Kidney tubule cell (primary cell): ENCODE measurements around the gene THAP12.

ENCODE experiments used
- DNase-seq: peaks from one replicate; pipeline ENCODE4 v3.0.0-alpha.2; 2018; ENCODE audit warnings: low spot score

Gene THAP12

GRCh38 chr11:76380159-76380976 lies 564 bp downstream of the THAP12 start:
- DNase-seq = peak; percentile 25

DNA sequence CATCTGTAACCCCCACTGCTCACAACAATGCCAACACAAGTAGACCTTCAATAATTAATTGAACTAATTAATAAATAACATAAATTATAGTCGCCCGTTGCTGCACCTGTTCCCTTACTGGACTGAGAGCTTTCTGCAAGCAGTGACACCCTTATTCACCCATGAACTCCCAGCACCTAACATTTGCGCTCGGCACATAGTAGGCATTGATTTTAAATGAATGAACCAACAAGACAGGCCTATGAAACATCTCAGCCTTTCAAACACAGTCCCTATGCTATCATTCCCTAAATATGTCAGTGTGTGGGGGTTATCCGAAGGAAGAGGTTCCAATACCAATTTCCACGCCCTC lies 1.1 kb downstream of the THAP12 start:
- DNase-seq = no peak

DNA sequence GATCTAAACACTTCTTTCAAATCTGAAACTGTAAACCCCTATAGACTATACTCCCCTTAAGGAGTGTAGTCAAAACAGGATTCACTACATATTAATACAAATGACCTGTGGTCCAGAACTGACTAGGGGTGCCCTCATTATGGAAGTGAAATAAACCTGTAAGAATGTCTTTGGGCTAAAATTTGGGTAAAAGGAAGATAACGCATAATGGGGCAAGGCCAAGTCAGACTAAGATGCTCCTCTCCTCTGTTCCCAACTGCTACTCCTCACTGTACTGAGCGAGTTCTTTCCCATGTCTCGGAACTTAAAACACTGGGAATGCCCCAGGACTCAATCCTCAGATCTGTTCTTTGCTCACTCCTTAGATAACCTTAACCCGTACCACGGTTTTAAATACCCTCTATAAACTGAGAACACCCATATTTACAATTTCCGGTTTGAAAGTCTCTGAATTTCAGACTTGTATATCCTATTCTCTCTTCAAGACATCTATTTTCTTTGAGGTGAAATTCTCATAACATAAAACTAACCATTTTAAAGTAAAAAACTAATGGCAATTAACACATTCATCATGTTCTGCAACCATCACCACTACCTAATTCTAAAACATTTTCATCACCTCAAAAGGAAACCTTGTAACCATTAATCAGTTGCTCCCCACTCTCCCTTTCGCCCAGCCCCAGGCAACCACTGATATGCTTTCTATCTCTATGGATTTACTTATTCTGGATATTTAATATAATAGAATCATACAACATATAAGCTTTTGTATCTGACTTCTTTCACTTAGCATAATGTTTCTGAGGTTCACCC lies 4.0 kb downstream of the THAP12 start:
- DNase-seq = no peak

DNA sequence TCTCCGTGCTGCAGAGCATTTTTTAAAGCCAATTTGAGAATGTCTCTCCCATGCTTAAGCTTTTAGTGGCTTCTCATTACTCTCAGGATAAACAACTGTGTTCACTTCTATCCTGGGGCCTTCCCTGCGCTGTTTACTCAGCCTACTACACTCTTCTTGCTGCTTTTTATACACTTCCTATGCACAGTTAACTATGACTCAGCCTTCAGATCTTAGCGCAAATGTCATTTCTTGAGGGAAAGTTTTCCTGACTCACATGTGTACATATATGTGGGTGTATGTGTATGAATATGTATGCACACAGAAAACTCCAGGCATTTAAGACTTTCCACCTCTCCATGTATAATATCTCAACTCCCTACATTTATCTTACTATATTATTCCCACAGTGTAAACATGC lies 9.8 kb downstream of the THAP12 start:
- peak; percentile 63 for DNase-seq

DNA sequence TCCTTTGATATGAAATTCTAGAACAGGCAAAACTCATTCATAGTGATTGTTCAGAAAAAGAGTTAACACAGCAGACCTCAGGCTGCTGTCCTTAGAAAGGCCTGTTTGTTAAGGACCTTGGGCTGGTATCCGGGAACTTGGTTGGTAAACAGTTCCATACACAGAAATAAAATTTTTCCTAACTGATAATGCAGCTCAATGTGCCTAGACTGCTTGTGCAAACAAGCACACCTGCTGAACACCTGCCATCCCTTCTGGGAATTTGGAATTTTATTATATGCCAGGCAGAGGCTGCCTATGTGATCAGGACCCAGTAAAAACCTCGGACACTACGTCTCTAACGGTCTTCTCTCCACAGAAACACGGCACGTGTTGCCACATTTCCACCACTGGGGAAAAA lies 11.5 kb downstream of the THAP12 start:
- no peak for DNase-seq

GRCh38 chr11:76368490-76368889 lies 12.4 kb downstream of the THAP12 start:
- no peak for DNase-seq

DNA sequence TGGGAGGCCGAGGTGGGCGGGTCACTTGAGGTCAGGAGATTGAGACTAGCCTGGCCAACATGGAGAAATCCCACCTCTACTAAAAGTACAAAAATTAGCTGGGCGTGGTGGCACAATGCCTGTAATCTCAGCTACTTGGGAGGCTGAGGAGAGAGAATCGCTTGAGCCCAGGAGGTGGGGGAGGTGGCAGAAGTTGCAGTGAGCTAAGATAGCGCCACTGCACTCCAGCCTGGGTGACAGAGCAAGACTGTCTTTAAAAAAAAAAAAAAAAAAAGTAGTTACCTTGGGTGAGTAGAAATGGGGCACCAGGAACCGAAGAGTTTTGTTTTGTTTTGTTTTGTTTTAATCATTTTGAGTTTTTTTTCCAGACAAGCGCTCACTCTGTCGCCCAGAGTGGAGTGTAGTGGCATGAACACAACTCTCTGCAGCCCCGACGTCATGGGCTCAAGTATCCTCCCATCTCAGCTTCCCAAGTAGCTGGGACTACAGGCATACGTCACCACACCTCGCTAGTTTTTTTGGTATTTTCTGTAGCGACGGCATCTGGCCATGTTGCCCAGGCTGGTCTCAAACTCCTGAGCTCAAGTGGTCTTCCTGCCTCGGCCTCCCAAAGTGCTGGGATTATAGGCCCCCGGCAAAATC lies 15.8 kb downstream of the THAP12 start:
- DNase-seq = no peak

DNA sequence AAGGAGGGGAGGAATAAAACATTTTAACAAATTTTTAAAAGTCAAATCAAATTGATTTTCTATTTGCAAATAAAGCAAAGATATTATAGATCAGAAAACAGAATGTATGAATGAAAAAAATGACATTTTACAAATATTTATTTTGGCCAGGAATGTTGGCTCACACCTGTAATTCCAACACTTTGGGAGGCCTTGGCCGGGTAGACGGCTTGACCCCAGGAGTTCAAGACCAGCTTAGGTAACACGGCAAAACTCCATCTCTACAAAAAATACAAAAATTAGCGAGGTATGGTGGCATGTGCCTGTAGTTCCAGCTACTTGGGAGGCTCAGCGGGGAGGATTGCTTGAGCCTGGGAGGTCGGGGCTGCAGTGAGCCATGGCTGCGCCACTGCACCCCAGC lies 18.2 kb downstream of the THAP12 start:
- no peak for DNase-seq

- no peak for DNase-seq
Observed at GRCh38 chr11:76361776-76362175, 19.2 kb downstream of the THAP12 start.

DNA sequence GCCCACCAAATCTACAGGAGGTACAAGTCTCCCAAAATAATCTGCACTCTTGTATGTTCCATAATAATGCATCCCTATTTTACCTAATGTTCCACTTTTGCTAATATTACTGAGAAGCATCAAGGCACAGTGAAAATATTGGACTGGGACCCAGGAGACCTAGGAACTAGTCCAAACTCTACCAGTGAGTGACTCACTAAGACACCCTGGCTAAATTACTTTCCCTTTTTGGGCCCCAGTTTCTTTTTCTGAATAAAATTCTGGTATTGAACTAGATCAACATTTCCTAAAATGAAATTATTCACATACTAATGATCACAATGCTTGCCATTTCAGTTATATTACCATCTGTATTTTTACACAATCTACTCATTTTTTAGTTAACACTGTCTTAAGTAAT lies 19.6 kb downstream of the THAP12 start:
- no peak for DNase-seq

DNA sequence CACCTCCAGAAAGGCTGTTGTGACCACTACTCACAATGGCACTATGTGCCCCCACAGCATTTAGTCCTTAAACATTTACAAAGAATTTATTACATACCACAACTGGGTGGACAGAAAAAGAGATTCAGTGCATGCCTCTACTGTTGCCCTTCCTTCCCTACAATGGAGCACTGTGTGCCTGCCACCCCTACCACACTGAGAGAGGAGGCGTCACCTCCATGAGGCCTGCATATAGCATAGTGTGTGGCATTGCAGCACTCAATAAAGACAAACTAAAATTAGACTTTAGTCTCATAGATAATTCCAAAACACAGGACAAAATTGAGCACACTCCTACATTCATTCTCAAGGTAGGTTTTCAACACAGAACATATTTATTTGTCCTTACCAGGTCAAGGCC lies 25.8 kb downstream of the THAP12 start:
- DNase-seq = no peak

GRCh38 chr11:76348348-76348747 lies 32.6 kb downstream of the THAP12 start:
- no peak for DNase-seq

DNA sequence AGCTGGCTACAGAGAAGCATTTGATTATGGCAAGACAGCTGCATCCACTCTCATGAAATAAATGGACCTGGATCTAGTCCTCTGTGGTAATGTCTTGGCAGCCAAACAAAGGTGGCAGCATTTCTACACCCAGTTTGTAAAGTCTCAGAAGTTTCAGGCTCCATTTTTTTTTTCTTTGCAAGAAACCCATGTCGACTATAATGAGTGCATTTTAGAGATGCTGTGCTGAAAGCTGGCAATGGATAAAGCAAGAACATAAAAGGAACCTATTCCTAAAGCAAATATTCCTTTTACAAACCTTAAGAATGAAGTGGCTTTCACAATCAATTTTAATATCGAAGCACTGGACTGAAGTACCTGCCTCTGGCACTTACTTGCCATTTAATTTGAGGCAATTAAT lies 33.5 kb downstream of the THAP12 start:
- DNase-seq = no peak

GRCh38 chr11:76339221-76339620 lies 41.7 kb downstream of the THAP12 start:
- DNase-seq = no peak

DNA sequence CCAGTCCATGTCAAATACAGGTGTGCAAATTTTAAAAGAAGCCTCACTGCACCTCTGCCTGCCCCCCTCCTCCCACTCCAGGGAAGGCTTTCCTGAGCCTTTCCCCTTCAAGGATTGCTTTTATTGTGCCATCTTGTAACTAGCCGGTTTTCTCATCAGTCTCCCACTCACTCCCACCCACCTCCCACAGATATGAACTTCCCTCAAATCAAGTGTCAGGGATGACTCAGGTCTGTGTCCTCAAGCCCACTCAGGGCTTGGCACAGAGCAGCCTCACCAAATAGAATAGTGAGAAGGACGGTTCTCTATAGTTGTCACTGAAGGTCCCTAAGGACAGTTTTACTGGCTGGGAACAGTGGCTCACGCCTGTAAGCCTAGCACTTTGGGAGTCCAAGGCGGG lies 43.0 kb downstream of the THAP12 start:
- DNase-seq = no peak

- no peak for DNase-seq
Observed at GRCh38 chr11:76337469-76337868, 43.5 kb downstream of the THAP12 start.

DNA sequence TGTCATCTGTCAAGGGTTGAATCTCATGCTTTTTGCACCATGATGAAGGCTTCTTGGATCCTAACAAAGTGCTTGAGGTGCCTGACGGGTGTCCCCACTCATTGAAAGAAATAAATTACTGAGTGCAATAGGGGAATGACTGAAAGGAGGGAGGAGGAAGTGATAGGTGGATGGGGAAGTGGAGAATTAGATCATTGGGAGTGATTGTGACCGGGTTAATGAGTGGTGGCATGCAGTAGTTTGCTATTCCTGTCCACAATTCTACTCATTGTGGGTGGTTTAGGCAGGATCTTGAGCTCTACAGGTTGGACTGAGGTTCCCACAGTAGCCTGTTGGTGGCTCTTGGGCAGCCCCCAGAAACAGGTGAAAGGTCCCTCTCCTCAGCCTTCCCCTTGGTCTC lies 44.3 kb downstream of the THAP12 start:
- DNase-seq = peak; percentile 11

- DNase-seq = no peak
Observed at GRCh38 chr11:76335842-76336241, 45.1 kb downstream of the THAP12 start.

GRCh38 chr11:76334826-76335389 lies 46.0 kb downstream of the THAP12 start:
- DNase-seq = no peak

- no peak for DNase-seq
Observed at GRCh38 chr11:76330651-76331050, 50.3 kb downstream of the THAP12 start.

DNA sequence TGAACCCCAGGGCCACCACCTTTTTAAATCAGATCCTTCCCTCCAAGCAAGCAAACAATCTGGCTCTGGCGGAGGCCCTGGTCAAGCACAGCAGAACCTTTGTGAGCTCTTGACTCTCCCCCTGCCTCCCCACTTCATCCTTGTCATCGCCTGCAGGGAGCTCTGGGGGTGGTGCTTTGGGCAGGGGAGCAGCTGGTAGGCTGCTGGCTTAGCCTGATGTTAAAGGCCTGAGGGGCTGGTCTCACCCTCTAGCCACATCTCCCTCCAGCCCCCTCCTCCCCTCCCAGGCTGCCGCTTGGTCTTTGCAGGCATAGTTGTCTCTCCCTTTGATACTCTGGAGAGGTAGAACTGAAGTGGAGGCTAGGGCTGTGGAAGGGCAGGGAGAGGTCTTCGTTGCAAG lies 50.9 kb downstream of the THAP12 start:
- DNase-seq = no peak

- DNase-seq = peak; percentile 50
Observed at GRCh38 chr11:76329084-76329648, 51.8 kb downstream of the THAP12 start.
